Natural killer cell (primary cell): ENCODE results near the gene NPC1. TPM values are rescaled to one million over a fixed set of nuclear protein-coding genes. Genes with fewer than 3 reads are reported as not detected.
"Not testable (repeated sequence)": the region's sequence is repeated elsewhere in the genome, so short reads cannot be mapped to it uniquely, and the experiment has no call there.

Source experiments
- ATAC-seq, 3 donors: fragments of 150-1000 bp in 2 of 3; fragments of 200-7000 bp in 1 of 3; cut with Tn5 transposase; 1 replicate in 1 of 3; 2 replicates in 2 of 3; pipeline ENCODE4 v1.10.0; 2021; ENCODE audit warnings: mild to moderate bottlenecking in 2 of 3, moderate library complexity in 2 of 3
- DNase-seq, 2 donors: peaks; one replicate each; pipeline versions ENCODE4 v3.0.0 to v3.0.0-alpha.2; 2013 to 2021; ENCODE audit warnings: mixed read lengths in 1 of 2
- H3K27ac ChIP-seq: one replicate; pipeline ENCODE4 v1.5.1; 2013; ENCODE audit warnings: mild to moderate bottlenecking, low read length
- H3K27me3 ChIP-seq: one replicate; pipeline ENCODE4 v1.6.1; 2013; ENCODE audit warnings: low read length; ENCODE audit not compliant: control insufficient read depth, insufficient read depth
- H3K36me3 ChIP-seq: one replicate; pipeline ENCODE4 v1.6.1; 2013; ENCODE audit warnings: low read length; ENCODE audit not compliant: control insufficient read depth, insufficient read depth
- H3K4me1 ChIP-seq: one replicate; pipeline ENCODE4 v1.6.1; 2013; ENCODE audit warnings: low read length; ENCODE audit not compliant: control insufficient read depth, insufficient read depth
- H3K4me3 ChIP-seq: one replicate; pipeline ENCODE4 v1.5.1; 2013; ENCODE audit warnings: low read length
- H3K9me3 ChIP-seq: one replicate; pipeline ENCODE4 v1.6.1; 2013; ENCODE audit warnings: low read length; ENCODE audit not compliant: control insufficient read depth, insufficient read depth
- H3K27ac Mint-ChIP-seq, 2 donors: one replicate each; pipeline ENCODE4 v1.8.0; 2022; ENCODE audit warnings: mild to moderate bottlenecking in 2 of 2, mixed read lengths in 2 of 2, moderate library complexity in 1 of 2
- H3K27me3 Mint-ChIP-seq, 2 donors: one replicate each; pipeline ENCODE4 v1.8.0; 2022; ENCODE audit warnings: low read depth in 2 of 2, mixed read lengths in 2 of 2
- H3K36me3 Mint-ChIP-seq: one replicate; pipeline ENCODE4 v1.8.0; 2022; ENCODE audit warnings: mixed read lengths
- H3K4me1 Mint-ChIP-seq, 2 donors: one replicate each; pipeline ENCODE4 v1.8.0; 2022; ENCODE audit warnings: mixed read lengths in 2 of 2
- H3K4me3 Mint-ChIP-seq: one replicate; pipeline ENCODE4 v1.8.0; 2022; ENCODE audit warnings: mild to moderate bottlenecking, moderate library complexity, mixed read lengths
- H3K9me3 Mint-ChIP-seq, 2 donors: one replicate each; pipeline ENCODE4 v1.8.0; 2022; ENCODE audit warnings: mixed read lengths in 2 of 2
- CTCF ChIP-seq: fragments of 200-600 bp; IDR thresholded peaks from one replicate; pipeline ENCODE4 v1.8.0; 2022; ENCODE audit warnings: antibody characterized with exemption
- WGBS: methylation state at CpG from one replicate; pipeline ENCODE4 v1.1.7; 2013; ENCODE audit warnings: missing lambda C conversion rate; ENCODE audit not compliant: insufficient coverage; 5-methylcytosine and 5-hydroxymethylcytosine counted together
- intact Hi-C: fragments of 100-400 bp; cut with micrococcal nuclease; formaldehyde crosslinking; loops from one replicate; pipeline ENCODE4 v1.14.2; 2022
- total RNA-seq, 4 donors: library from RNA; stranded (reverse); fragments of 120-200 nt in 1 of 4; gene quantifications; one replicate each; pipeline versions ENCODE4 v1.2.3 to v1.2.4, GENCODE V29; 2013 to 2022

Gene NPC1
- total RNA-seq, 3 donors from 2014 or later (not counting 1 experiment from before 2014, with no cell fraction given), result 143 to 203 (median 173) TPM

DNA sequence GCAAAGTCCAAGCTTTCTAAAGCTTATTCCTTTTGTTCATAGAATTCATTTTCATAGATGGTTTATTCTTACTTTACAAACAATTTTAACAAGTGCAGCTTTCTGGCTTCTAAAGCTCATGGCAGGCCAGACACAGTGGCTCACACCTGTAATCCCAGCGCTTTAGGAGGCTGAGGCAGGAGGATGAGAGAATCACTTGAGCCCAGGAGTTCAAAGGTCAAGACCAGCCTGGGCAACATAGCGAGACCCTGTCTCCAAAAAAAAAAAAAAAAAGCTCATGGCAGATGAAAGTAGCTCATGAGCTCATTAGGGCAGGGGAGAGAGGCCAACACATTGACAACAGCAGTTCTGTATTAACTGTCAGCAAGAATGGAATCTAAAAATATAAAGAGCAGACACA is 28.1 kb upstream of the NPC1 start:
- Histone ChIP-seq H3K4me1 (peaks cover 5% of the 10 kb centered on the region), H3K36me3 (no peaks in the 10 kb centered on the region), H3K4me3 (no peak overlapping the region), H3K27ac (no peak overlapping the region), H3K27me3 (peaks cover 4% of the 10 kb centered on the region), H3K9me3 (no peaks in the 10 kb centered on the region)
- no peak for TF ChIP-seq CTCF
- ATAC-seq, result no peak
- Mint-ChIP-seq H3K9me3 (no peaks in the 10 kb centered on the region), H3K4me1 (peaks cover under 1 to 9% of the 10 kb centered on the region in 2 donors), H3K36me3 (no peaks in the 10 kb centered on the region), H3K4me3 (no peak overlapping the region), H3K27me3 (peaks cover 12 to 24% of the 10 kb centered on the region in 2 donors), H3K27ac (no peak overlapping the region)
- WGBS, result 100% methylated on average over 2 of the region's 2 CpGs
- no peak for DNase-seq
- intact Hi-C loops, result no loop called here

GRCh38 chr18:23613091-23613475 is 26.8 kb upstream of the NPC1 start:
- intact Hi-C loops, H3K36me3 Mint-ChIP-seq, H3K27ac ChIP-seq, DNase-seq, ATAC-seq, H3K27ac Mint-ChIP-seq, H3K9me3 Mint-ChIP-seq, H3K9me3 ChIP-seq, H3K36me3 ChIP-seq, H3K4me1 ChIP-seq, H3K4me3 Mint-ChIP-seq, H3K27me3 ChIP-seq, H3K4me3 ChIP-seq, H3K4me1 Mint-ChIP-seq: not testable (repeated sequence)
- 91% methylated on average over 7 of the region's 7 CpGs for WGBS
- peaks cover 7 to 16% of the 10 kb centered on the region in 2 donors for H3K27me3 Mint-ChIP-seq

DNA sequence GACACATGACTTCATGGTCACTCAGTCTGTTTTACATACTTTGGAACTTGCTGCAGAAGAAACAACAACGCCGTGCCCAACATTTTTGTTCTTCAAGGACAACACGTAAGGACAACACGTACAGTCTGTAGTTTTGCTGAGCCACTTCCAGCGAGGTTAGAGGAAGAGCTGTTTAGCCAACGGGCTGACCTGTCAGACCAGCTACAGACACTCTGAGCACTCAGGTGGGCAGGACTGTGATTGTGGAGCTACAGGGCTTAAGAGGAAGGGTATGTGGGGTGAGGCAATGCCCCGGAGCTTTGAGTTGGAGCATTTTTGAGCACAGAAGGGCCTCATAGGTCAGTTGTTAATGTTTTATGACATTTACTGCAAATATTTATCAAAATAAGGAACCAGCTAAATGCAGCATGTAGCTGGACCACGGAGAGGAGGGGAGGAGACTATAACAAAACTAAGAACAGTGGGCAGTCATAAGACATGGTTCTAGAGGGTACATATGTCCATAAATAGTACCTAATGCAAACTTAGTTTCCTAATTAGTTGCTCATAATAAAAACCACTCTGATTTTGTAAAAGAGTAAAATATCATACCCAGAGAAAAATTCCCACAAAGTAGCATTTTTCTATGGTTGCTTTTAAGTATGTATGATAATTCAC is 26.3 kb upstream of the NPC1 start:
- no peaks in the 10 kb centered on the region for H3K27me3 ChIP-seq
- no peak overlapping the region for H3K4me3 ChIP-seq
- no peaks in the 10 kb centered on the region for H3K36me3 ChIP-seq
- H3K4me3 Mint-ChIP-seq, result no peak overlapping the region
- H3K4me1 Mint-ChIP-seq, result no peaks in the 10 kb centered on the region
- H3K27me3 Mint-ChIP-seq, result peaks cover 3 to 10% of the 10 kb centered on the region in 2 donors
- DNase-seq, result no peak
- 89% methylated on average over 7 of the region's 8 CpGs for WGBS
- H3K9me3 ChIP-seq, result no peaks in the 10 kb centered on the region
- H3K9me3 Mint-ChIP-seq, result no peaks in the 10 kb centered on the region
- no peak overlapping the region for H3K27ac Mint-ChIP-seq
- ATAC-seq, result no peak
- no peak overlapping the region for H3K27ac ChIP-seq
- H3K36me3 Mint-ChIP-seq, result no peaks in the 10 kb centered on the region
- H3K4me1 ChIP-seq, result no peaks in the 10 kb centered on the region
- no peak for TF ChIP-seq CTCF
- intact Hi-C loops, result no loop called here

DNA sequence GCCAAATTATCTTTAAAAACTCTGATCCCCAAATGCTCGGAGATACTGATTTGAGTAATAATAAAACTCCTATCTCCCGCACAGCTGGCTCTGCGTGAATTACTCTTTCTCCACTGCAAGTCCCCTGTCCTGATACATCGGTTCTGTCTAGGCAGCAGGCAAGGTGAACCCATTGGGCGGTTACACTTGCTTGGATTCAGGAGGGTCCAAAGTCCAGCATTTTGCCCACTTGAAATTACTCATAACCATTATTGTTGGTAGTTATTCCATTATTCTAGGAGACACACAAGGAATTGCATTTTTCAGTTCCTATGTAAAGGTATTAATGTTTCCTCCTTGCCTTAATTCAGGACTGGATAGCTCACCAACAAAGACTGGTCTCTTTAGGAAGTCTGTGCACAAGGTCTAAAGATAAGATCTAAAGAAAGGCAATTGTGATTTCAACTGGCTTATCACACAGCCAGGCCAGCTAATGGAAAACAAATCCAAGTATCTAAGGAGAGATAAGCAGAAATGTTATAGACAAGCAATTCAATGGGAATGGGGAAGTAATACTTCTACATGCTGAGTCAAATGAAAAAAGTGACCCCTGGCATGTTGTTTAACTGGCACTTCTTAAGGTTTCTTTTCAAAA is 23.2 kb upstream of the NPC1 start:
- H3K9me3 ChIP-seq, result no peaks in the 10 kb centered on the region
- ATAC-seq (no peak), DNase-seq (no peak)
- peaks cover 0 to 9% of the 10 kb centered on the region in 2 donors for H3K27me3 Mint-ChIP-seq
- no peaks in the 10 kb centered on the region for H3K27me3 ChIP-seq
- H3K4me3 ChIP-seq, result no peak overlapping the region
- no peaks in the 10 kb centered on the region for H3K36me3 Mint-ChIP-seq
- intact Hi-C loops, result no loop called here
- H3K27ac ChIP-seq, result no peak overlapping the region
- no peak overlapping the region for H3K4me3 Mint-ChIP-seq
- no peaks in the 10 kb centered on the region for H3K4me1 Mint-ChIP-seq
- H3K36me3 ChIP-seq, result no peaks in the 10 kb centered on the region
- H3K9me3 Mint-ChIP-seq, result no peaks in the 10 kb centered on the region
- no peaks in the 10 kb centered on the region for H3K4me1 ChIP-seq
- 96% methylated on average over 5 of the region's 5 CpGs for WGBS
- no peak for TF ChIP-seq CTCF
- no peak overlapping the region for H3K27ac Mint-ChIP-seq
